IMR-90 (cell line): ENCODE data around the gene KLC1.

ENCODE experiments used
- BHLHE40 ChIP-seq: fragments of 150-350 bp; IDR thresholded peaks from 2 replicates; pipeline ENCODE4 v1.6.1; 2016; ENCODE audit warnings: mild to moderate bottlenecking, low read depth, low read length
- CEBPB ChIP-seq: IDR thresholded peaks from 2 replicates; pipeline ENCODE4 v1.6.1; 2012; ENCODE audit warnings: low read depth, low read length, improper control_type of control experiment
- CHD1 ChIP-seq: IDR thresholded peaks from 2 replicates; pipeline ENCODE4 v1.6.1; 2012; ENCODE audit warnings: low read depth, low read length, improper control_type of control experiment
- CTCF ChIP-seq: conservative IDR thresholded peaks from 2 replicates; pipeline ENCODE4 v1.5.1; 2012; ENCODE audit warnings: mild to moderate bottlenecking, low read depth, low read length, improper control_type of control experiment
- ELK1 ChIP-seq: fragments of 150-350 bp; IDR thresholded peaks from 2 replicates; pipeline ENCODE4 v1.6.1; 2016; ENCODE audit warnings: low read depth, mild to moderate bottlenecking, low read length, moderate library complexity, borderline replicate concordance
- FOS ChIP-seq: fragments of 150-350 bp; IDR thresholded peaks from 2 replicates; pipeline ENCODE4 v1.6.1; 2016; ENCODE audit warnings: low read depth, low read length
- MAZ ChIP-seq: IDR thresholded peaks from 2 replicates; pipeline ENCODE4 v1.6.1; 2012; ENCODE audit warnings: low read depth, mild to moderate bottlenecking, low read length, improper control_type of control experiment, moderate library complexity, borderline replicate concordance
- NFE2L2 ChIP-seq: fragments of 150-350 bp; IDR thresholded peaks from 2 replicates; pipeline ENCODE4 v1.6.1; 2016; ENCODE audit warnings: low read depth, mild to moderate bottlenecking, low read length
- POLR2A ChIP-seq: IDR thresholded peaks from 2 replicates; pipeline ENCODE4 v1.6.1; 2012; ENCODE audit warnings: mild to moderate bottlenecking, low read depth, low read length
- RAD21 ChIP-seq: IDR thresholded peaks from 2 replicates; pipeline ENCODE4 v1.6.1; 2012; ENCODE audit warnings: low read length, improper control_type of control experiment
- RCOR1 ChIP-seq: IDR thresholded peaks from 2 replicates; pipeline ENCODE4 v1.6.1; 2012; ENCODE audit warnings: mild to moderate bottlenecking, low read length, improper control_type of control experiment; ENCODE audit not compliant: insufficient replicate concordance
- USF2 ChIP-seq: fragments of 150-350 bp; IDR thresholded peaks from 2 replicates; pipeline ENCODE4 v1.6.1; 2017; ENCODE audit warnings: mild to moderate bottlenecking, antibody characterized with exemption, low read length, low read depth

DNA sequence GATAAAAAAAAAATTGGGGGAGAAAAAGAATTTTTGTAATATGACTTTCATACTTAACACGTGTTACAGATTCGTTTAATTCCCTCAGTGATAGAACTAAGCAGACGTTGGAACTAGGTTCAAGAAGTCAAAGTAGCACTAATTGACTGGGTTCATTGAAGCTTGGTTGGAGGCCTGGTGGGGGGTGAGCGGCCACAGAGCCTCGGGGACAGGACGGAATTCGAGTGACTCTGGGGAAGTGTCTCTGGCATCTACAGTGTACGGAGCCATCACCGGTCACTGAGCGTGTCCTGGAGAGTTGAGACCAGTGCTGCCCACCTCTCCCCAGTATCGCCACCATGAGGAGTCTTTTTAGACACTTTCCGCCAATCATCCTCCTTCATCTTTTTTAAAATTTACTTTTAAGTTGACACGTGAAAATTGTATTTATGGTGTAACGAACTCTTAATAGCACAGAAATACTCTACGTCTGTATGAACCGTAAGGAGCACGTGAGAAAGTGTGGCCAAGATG is 87.9 kb downstream of the KLC1 start:
- TF ChIP-seq BHLHE40 (no peak), CTCF (no peak), USF2 (no peak), RAD21 (no peak), POLR2A (no peak), CEBPB (no peak), MAZ (no peak), RCOR1 (no peak), CHD1 (no peak), ELK1 (no peak), FOS (no peak), NFE2L2 (no peak)
